Esophagus squamous epithelium (tissue), 4 donors: ENCODE measurements around the gene GULP1.

Experiments used
- CTCF ChIP-seq, 6 experiments: fragments of 450-650 bp in 4 of 6; fragments of 200-600 bp in 2 of 6; sonication (generic) in 2 of 6; IDR thresholded peaks; one replicate each; pipeline ENCODE4 v1.5.1; 2016 to 2019; ENCODE audit warnings: antibody characterized with exemption in 6 of 6, mild to moderate bottlenecking in 4 of 6, moderate library complexity in 4 of 6
- POLR2A ChIP-seq, 4 donors: fragments of 450-650 bp; IDR thresholded peaks; one replicate each; pipeline ENCODE4 v1.6.1; 2017; ENCODE audit warnings: antibody characterized with exemption in 4 of 4, mild to moderate bottlenecking in 4 of 4, moderate library complexity in 3 of 4

GRCh38 chr2:188430705-188431104 is 139.0 kb downstream of the GULP1 start:
- TF ChIP-seq CTCF (IDR thresholded peaks at IDR 0.05) (no peak), POLR2A (IDR thresholded peaks at IDR 0.05) (no peak)
